Calu3 (cell line): ENCODE measurements around the gene DLGAP4. TPM values are rescaled to one million over a fixed set of nuclear protein-coding genes. Genes with fewer than 3 reads are reported as not detected.

Experiments used
- BruUV-seq: library from RNA; stranded (reverse); fragments of 400-500 nt; replicated peaks from 2 replicates; lab custom pipeline; 2021; lab: Mats Ljungman, UMichigan
- CTCF ChIA-PET: fragments of 300-600 bp; sonication (Branson Sonifier 250); formaldehyde crosslinking; loops from one replicate; lab custom pipeline; 2022; ENCODE audit warnings: antibody characterized with exemption; lab: Charles Lee
- DNase-seq: peaks from one replicate; pipeline ENCODE4 v3.0.0; 2022
- H3K27ac Mint-ChIP-seq: one replicate; pipeline ENCODE4 v1.8.0; 2022; ENCODE audit warnings: mixed read lengths; ENCODE audit not compliant: unreplicated experiment
- H3K27me3 Mint-ChIP-seq: one replicate; pipeline ENCODE4 v1.8.0; 2022; ENCODE audit warnings: mixed read lengths; ENCODE audit not compliant: unreplicated experiment
- H3K36me3 Mint-ChIP-seq: one replicate; pipeline ENCODE4 v1.8.0; 2022; ENCODE audit warnings: mild to moderate bottlenecking, moderate library complexity, mixed read lengths; ENCODE audit not compliant: insufficient read depth, unreplicated experiment
- H3K4me1 Mint-ChIP-seq: one replicate; pipeline ENCODE4 v1.8.0; 2022; ENCODE audit warnings: mild to moderate bottlenecking, low read depth, mixed read lengths; ENCODE audit not compliant: unreplicated experiment
- H3K4me3 Mint-ChIP-seq: one replicate; pipeline ENCODE4 v1.8.0; 2022; ENCODE audit warnings: mild to moderate bottlenecking, low read depth, moderate library complexity, mixed read lengths; ENCODE audit not compliant: unreplicated experiment
- H3K9me3 Mint-ChIP-seq: one replicate; pipeline ENCODE4 v1.8.0; 2022; ENCODE audit warnings: low read depth, mixed read lengths; ENCODE audit not compliant: unreplicated experiment
- CTCF ChIP-seq: fragments of 200-600 bp; IDR thresholded peaks from one replicate; pipeline ENCODE4 v1.8.0; 2022; ENCODE audit warnings: antibody characterized with exemption; ENCODE audit not compliant: unreplicated experiment
- intact Hi-C: fragments of 100-400 bp; cut with micrococcal nuclease; formaldehyde crosslinking; loops from one replicate; pipeline ENCODE4 v1.10.0; 2022; ENCODE audit not compliant: unreplicated experiment
- total RNA-seq: library from RNA; stranded (reverse); gene quantifications from 2 replicates; pipeline ENCODE4 v1.2.3, GENCODE V29; 2022

The DLGAP4 gene
- total RNA-seq, 1 experiment from 2014 or later, result 66.4 TPM

GRCh38 chr20:36440370-36441026, 134.4 kb downstream of the DLGAP4 start:
- Mint-ChIP-seq H3K27me3 (peaks cover 21% of the 10 kb centered on the region), H3K4me3 (no peak overlapping the region), H3K36me3 (no peaks in the 10 kb centered on the region), H3K4me1 (no peaks in the 10 kb centered on the region), H3K27ac (no peak overlapping the region), H3K9me3 (no peaks in the 10 kb centered on the region)
- TF ChIP-seq CTCF, result no peak
- intact Hi-C loops, result no loop called here
- no peak for DNase-seq
- CTCF ChIA-PET, result interaction anchor here (1.1 to 2.8 kb wide), 3 partner anchors 204 to 238 kb away, joined by 3 to 6 read pairs (median 6); partner anchors contain the start of gene AAR2
- BruUV-seq, result no TSS peak

- CTCF ChIA-PET, result interaction anchor here (1.1 to 2.8 kb wide), 2 partner anchors 205 to 238 kb away, joined by 3 to 6 read pairs; partner anchors contain the start of gene AAR2
- Mint-ChIP-seq H3K4me3 (no peak overlapping the region), H3K36me3 (no peaks in the 10 kb centered on the region), H3K4me1 (no peaks in the 10 kb centered on the region), H3K27me3 (peaks cover 21% of the 10 kb centered on the region), H3K9me3 (no peaks in the 10 kb centered on the region), H3K27ac (no peak overlapping the region)
- no peak for DNase-seq
- no TSS peak for BruUV-seq
- intact Hi-C loops, result no loop called here
- no peak for TF ChIP-seq CTCF
Measured at GRCh38 chr20:36441027-36441414, 134.9 kb downstream of the DLGAP4 start.

- TF ChIP-seq CTCF, result no peak
- Mint-ChIP-seq H3K4me3 (no peak overlapping the region), H3K36me3 (no peaks in the 10 kb centered on the region), H3K27me3 (peaks cover 21% of the 10 kb centered on the region), H3K27ac (no peak overlapping the region), H3K4me1 (no peaks in the 10 kb centered on the region), H3K9me3 (no peaks in the 10 kb centered on the region)
- no TSS peak for BruUV-seq
- CTCF ChIA-PET, result interaction anchor here (1.1 to 2.8 kb wide), 2 partner anchors 205 to 239 kb away, joined by 3 to 6 read pairs; partner anchors contain the start of gene AAR2
- intact Hi-C loops, result no loop called here
- DNase-seq, result no peak
Measured at GRCh38 chr20:36441416-36441815, 135.3 kb downstream of the DLGAP4 start.

- no peak for TF ChIP-seq CTCF
- Mint-ChIP-seq H3K4me1 (peaks cover 7% of the 10 kb centered on the region), H3K4me3 (no peak overlapping the region), H3K27me3 (peaks cover 31% of the 10 kb centered on the region), H3K9me3 (no peaks in the 10 kb centered on the region), H3K27ac (no peak overlapping the region), H3K36me3 (no peaks in the 10 kb centered on the region)
- DNase-seq, result no peak
- intact Hi-C loops, result no loop called here
- CTCF ChIA-PET, result no interaction called here
- no TSS peak for BruUV-seq
Measured at GRCh38 chr20:36445847-36446246, 139.7 kb downstream of the DLGAP4 start.
